GM21390 (cell line): ENCODE data around the gene GSC2.

ENCODE experiments used
- ATAC-seq: cut with Tn5 transposase; IDR thresholded peaks from one replicate; pipeline ENCODE4 v1.9.1; 2021; ENCODE audit not compliant: unreplicated experiment

Gene GSC2

GRCh38 chr22:19134176-19134831 lies 15.8 kb downstream of the GSC2 start:
- no peak for ATAC-seq

- ATAC-seq, result no peak
Measured at GRCh38 chr22:19133561-19133960, 16.5 kb downstream of the GSC2 start.

- ATAC-seq, result no peak
Measured at GRCh38 chr22:19132693-19133400, 17.2 kb downstream of the GSC2 start.

GRCh38 chr22:19132153-19132552 lies 17.9 kb downstream of the GSC2 start:
- no peak for ATAC-seq

- no peak for ATAC-seq
Measured at GRCh38 chr22:19131685-19132015, 18.4 kb downstream of the GSC2 start.

GRCh38 chr22:19130959-19131684 lies 19.0 kb downstream of the GSC2 start, which contains the start of gene TSSK2:
TSSK2 (plus strand) TSS chr22:19131308; CDS start chr22:19131400, 92 bp downstream.
- no peak for ATAC-seq

GRCh38 chr22:19129871-19130270 lies 20.2 kb downstream of the GSC2 start:
- no peak for ATAC-seq

GRCh38 chr22:19128946-19129727 lies 21.0 kb downstream of the GSC2 start:
- no peak for ATAC-seq

- no peak for ATAC-seq
Measured at GRCh38 chr22:19128009-19128401, 22.1 kb downstream of the GSC2 start.

GRCh38 chr22:19127329-19128008 lies 22.6 kb downstream of the GSC2 start:
- ATAC-seq, result no peak

GRCh38 chr22:19126309-19127273 lies 23.5 kb downstream of the GSC2 start:
- ATAC-seq, result no peak

- ATAC-seq, result no peak
Measured at GRCh38 chr22:19125474-19126308, 24.4 kb downstream of the GSC2 start.

GRCh38 chr22:19125011-19125410 lies 25.1 kb downstream of the GSC2 start:
- no peak for ATAC-seq

- ATAC-seq, result no peak
Measured at GRCh38 chr22:19124377-19124776, 25.7 kb downstream of the GSC2 start.

- ATAC-seq, result no peak
Measured at GRCh38 chr22:19123936-19124335, 26.2 kb downstream of the GSC2 start.

- ATAC-seq, result peak; percentile 5
Measured at GRCh38 chr22:19122752-19123492, 27.2 kb downstream of the GSC2 start.

- ATAC-seq, result peak; percentile 86
Measured at GRCh38 chr22:19122143-19122751, 27.8 kb downstream of the GSC2 start, which contains the start of gene DGCR2. DGCR2 (minus strand) TSS chr22:19122412; CDS start chr22:19122206, 206 bp downstream.
